Tibial artery (tissue), 4 donors: ENCODE measurements around the gene HNMT.

Experiments used
- DNase-seq, 2 donors: peaks; one replicate each; pipeline ENCODE4 v3.0.0-alpha.2; 2019
- H3K27ac ChIP-seq, 2 donors: fragments of 200-600 bp; sonication (generic) in 1 of 2; 1 replicate in 1 of 2; 2 replicates in 1 of 2; pipeline ENCODE4 v1.5.1; 2018 to 2019; ENCODE audit warnings: mild to moderate bottlenecking in 1 of 2
- H3K27me3 ChIP-seq, 2 donors: fragments of 200-600 bp; sonication (generic) in 1 of 2; one replicate each; pipeline versions ENCODE4 v1.5.1 to v1.6.0; 2016 to 2019
- H3K36me3 ChIP-seq, 3 donors: fragments of 200-600 bp; sonication (generic) in 2 of 3; one replicate each; pipeline ENCODE4 v1.5.1; 2016 to 2019; ENCODE audit warnings: mild to moderate bottlenecking in 2 of 3
- H3K4me1 ChIP-seq, 4 donors: fragments of 200-600 bp; sonication (generic) in 2 of 4; 1 replicate in 3 of 4; 2 replicates in 1 of 4; pipeline ENCODE4 v1.5.1; 2016 to 2019
- H3K4me3 ChIP-seq, 2 donors: fragments of 200-600 bp; sonication (generic) in 1 of 2; 1 replicate in 1 of 2; 2 replicates in 1 of 2; pipeline ENCODE4 v1.5.1; 2018 to 2019; ENCODE audit warnings: mild to moderate bottlenecking in 2 of 2
- H3K9me3 ChIP-seq, 3 donors: fragments of 200-600 bp; sonication (generic) in 1 of 3; one replicate each; pipeline ENCODE4 v1.5.1; 2016 to 2019
- CTCF ChIP-seq, 2 experiments: fragments of 200-600 bp in 1 of 2; fragments of 450-650 bp in 1 of 2; IDR thresholded peaks; one replicate each; pipeline ENCODE4 v1.5.1; 2017 to 2019; ENCODE audit warnings: antibody characterized with exemption in 2 of 2, mild to moderate bottlenecking in 1 of 2, moderate library complexity in 1 of 2
- intact Hi-C: fragments of 100-400 bp; cut with DNase I; formaldehyde crosslinking; loops from one replicate; pipeline ENCODE4 v1.15.0; 2023; ENCODE audit warnings: low total_unique reads

The HNMT gene

GRCh38 chr2:138023298-138023697 lies 59.0 kb downstream of the HNMT start:
- Histone ChIP-seq H3K27me3 (no peaks in the 10 kb centered on the region), H3K4me1 (peaks cover 0 to 38% (median 13%) of the 10 kb centered on the region in 4 donors), H3K36me3 (no peaks in the 10 kb centered on the region), H3K27ac (no peak overlapping the region), H3K4me3 (no peak overlapping the region), H3K9me3 (no peaks in the 10 kb centered on the region)
- no peak for DNase-seq
- TF ChIP-seq CTCF (IDR thresholded peaks at IDR 0.05), result no peak
- intact Hi-C loops, result no loop called here

- no peak for TF ChIP-seq CTCF (IDR thresholded peaks at IDR 0.05)
- intact Hi-C loops, result no loop called here
- H3K4me3 ChIP-seq, result no peak overlapping the region
- no peak overlapping the region for H3K27ac ChIP-seq
- no peaks in the 10 kb centered on the region for H3K27me3 ChIP-seq
- no peaks in the 10 kb centered on the region for H3K36me3 ChIP-seq
- DNase-seq, result no peak
- H3K9me3 ChIP-seq, result no peaks in the 10 kb centered on the region
- peaks cover 0 to 41% (median 16%) of the 10 kb centered on the region in 4 donors for H3K4me1 ChIP-seq
These were observed 59.7 kb downstream of the HNMT start for GRCh38 chr2:138023976-138024375.

- no peak for DNase-seq
- no peak for TF ChIP-seq CTCF (IDR thresholded peaks at IDR 0.05)
- H3K9me3 ChIP-seq, result no peaks in the 10 kb centered on the region
- no peaks in the 10 kb centered on the region for H3K27me3 ChIP-seq
- H3K27ac ChIP-seq, result no peak overlapping the region
- peaks cover 0 to 43% (median 15%) of the 10 kb centered on the region in 4 donors for H3K4me1 ChIP-seq
- H3K36me3 ChIP-seq, result no peaks in the 10 kb centered on the region
- intact Hi-C loops, result no loop called here
- H3K4me3 ChIP-seq, result no peak overlapping the region
These were observed 62.1 kb downstream of the HNMT start for GRCh38 chr2:138026111-138027020.

DNA sequence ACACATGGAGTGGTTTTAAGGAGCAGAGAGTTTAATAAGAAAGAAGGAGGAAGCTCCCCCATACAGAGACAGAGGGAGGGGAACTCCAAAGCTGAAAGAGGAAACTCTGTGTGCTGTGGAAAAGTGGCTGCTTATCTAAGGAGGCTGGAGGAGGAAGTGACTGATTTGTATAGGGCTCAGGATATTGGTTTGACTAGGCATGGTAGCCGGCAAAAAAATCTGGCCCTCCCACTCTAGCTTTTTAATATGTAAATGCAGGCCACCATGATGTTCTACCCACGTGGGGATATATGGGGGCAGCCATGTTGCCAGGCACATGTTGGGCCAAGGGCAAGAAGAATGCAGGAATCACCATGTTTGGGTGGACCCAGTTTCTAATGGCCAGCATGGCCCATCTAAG lies 64.3 kb downstream of the HNMT start:
- Histone ChIP-seq H3K36me3 (no peaks in the 10 kb centered on the region), H3K9me3 (no peaks in the 10 kb centered on the region), H3K27ac (no peak overlapping the region), H3K4me3 (no peak overlapping the region), H3K4me1 (peaks cover 0 to 37% (median 15%) of the 10 kb centered on the region in 4 donors), H3K27me3 (no peaks in the 10 kb centered on the region)
- no peak for TF ChIP-seq CTCF (IDR thresholded peaks at IDR 0.05)
- no peak for DNase-seq
- intact Hi-C loops, result no loop called here

- Histone ChIP-seq H3K27ac (peak overlapping the region; percentile 15 to 21), H3K4me3 (no peak overlapping the region), H3K27me3 (no peaks in the 10 kb centered on the region), H3K4me1 (peaks cover 0 to 29% (median 15%) of the 10 kb centered on the region in 4 donors), H3K36me3 (no peaks in the 10 kb centered on the region), H3K9me3 (no peaks in the 10 kb centered on the region)
- TF ChIP-seq CTCF (IDR thresholded peaks at IDR 0.05), result no peak
- intact Hi-C loops, result no loop called here
- peak; percentile 54 to 78 for DNase-seq
These were observed 65.0 kb downstream of the HNMT start for GRCh38 chr2:138029276-138029675.
